Skeletal muscle tissue (tissue), 4 donors: Measurements from ENCODE around the gene RBM6. TPM values are rescaled to one million over a fixed set of nuclear protein-coding genes. Genes with fewer than 3 reads are reported as not detected.

Experiments used
- H3K27ac ChIP-seq: one replicate; pipeline ENCODE4 v1.7.0; 2013; ENCODE audit warnings: mild to moderate bottlenecking, low read depth, low read length, inconsistent platforms
- H3K27me3 ChIP-seq, 3 donors: one replicate each; pipeline ENCODE4 v1.7.0; 2013; ENCODE audit warnings: low read length in 3 of 3; ENCODE audit not compliant: control insufficient read depth in 3 of 3, insufficient read depth in 3 of 3
- H3K36me3 ChIP-seq, 3 donors: one replicate each; pipeline ENCODE4 v1.7.0; 2013; ENCODE audit warnings: low read length in 3 of 3; ENCODE audit not compliant: control insufficient read depth in 3 of 3, insufficient read depth in 3 of 3
- H3K4me1 ChIP-seq, 3 donors: one replicate each; pipeline ENCODE4 v1.7.0; 2013; ENCODE audit warnings: low read length in 3 of 3, mild to moderate bottlenecking in 3 of 3; ENCODE audit not compliant: control insufficient read depth in 3 of 3, insufficient read depth in 3 of 3
- H3K4me3 ChIP-seq, 3 donors: one replicate each; pipeline ENCODE4 v1.7.0; 2013; ENCODE audit warnings: low read length in 3 of 3
- H3K9ac ChIP-seq, 3 donors: one replicate each; pipeline ENCODE4 v1.7.0; 2013; ENCODE audit warnings: low read length in 3 of 3, mild to moderate bottlenecking in 3 of 3, moderate library complexity in 2 of 3, low read depth in 1 of 3
- H3K9me3 ChIP-seq, 3 donors: one replicate each; pipeline ENCODE4 v1.7.0; 2013; ENCODE audit warnings: low read length in 3 of 3; ENCODE audit not compliant: control insufficient read depth in 3 of 3
- total RNA-seq: library from RNA; depleted of rRNA; stranded (reverse); fragments of >200 nt; gene quantifications from one replicate; pipeline ENCODE4 v1.2.3, GENCODE V29; 2014
- donor health status: Osteomylitis.

RBM6 gene
- total RNA-seq, 1 donor from 2014 or later: 49.1 TPM

DNA sequence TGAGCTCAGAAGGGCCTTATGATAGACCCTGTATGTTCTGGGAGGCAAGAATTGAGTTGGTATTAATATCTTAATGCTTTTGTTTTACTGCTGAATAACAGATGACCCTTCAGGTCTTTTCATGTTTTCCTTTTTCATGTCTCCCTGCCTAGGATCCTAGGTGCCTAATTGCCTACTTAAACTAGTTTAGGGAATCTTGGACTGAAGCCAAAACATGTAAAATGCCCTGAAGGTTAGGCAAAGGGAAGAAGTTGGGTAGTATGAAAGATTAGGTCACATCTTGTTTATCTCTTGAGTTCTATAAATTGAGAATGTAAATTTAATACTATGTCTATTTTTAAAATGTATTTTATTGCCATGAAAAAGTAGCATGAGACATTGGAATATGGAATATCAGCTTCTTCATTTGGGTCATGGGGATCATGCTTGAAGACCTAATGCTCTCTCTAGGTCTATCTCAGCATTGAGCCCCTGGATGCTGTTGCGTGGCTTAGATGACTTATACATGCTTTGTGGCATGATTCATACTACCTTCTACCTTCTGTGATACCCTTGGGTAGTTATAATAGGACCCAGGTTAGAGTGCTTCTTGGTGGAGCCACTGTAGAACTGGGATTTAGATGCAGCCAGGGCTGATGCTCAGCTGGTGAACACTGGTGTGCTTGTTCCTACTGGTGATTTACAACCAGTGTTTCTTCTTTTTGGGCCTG, 26.4 kb downstream of the RBM6 start:
- H3K9me3 ChIP-seq: no peaks in the 10 kb centered on the region
- peaks cover 3 to 9% (median 4%) of the 10 kb centered on the region in 3 donors for H3K4me1 ChIP-seq
- peaks cover 4 to 9% (median 6%) of the 10 kb centered on the region in 3 donors for H3K36me3 ChIP-seq
- no peak overlapping the region for H3K27ac ChIP-seq
- H3K4me3 ChIP-seq: no peak overlapping the region
- H3K27me3 ChIP-seq: no peaks in the 10 kb centered on the region
- no peak overlapping the region for H3K9ac ChIP-seq

DNA sequence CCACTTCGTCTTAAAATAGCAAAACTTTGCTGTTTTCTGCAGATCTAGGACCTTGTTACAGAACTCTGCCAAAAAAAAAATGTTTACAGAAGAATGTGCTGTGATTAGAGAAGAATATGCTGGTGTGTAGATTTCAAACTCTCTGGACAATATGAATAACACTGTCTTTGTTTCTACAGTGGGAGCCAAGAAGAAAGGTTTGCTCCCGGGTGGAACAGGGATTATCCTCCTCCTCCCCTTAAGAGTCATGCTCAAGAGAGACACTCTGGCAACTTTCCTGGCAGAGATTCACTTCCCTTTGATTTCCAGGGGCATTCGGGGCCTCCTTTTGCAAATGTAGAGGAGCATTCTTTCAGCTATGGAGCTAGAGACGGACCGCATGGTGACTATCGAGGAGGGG, 27.3 kb downstream of the RBM6 start:
- Histone ChIP-seq H3K36me3 (peaks cover 4 to 14% (median 8%) of the 10 kb centered on the region in 3 donors), H3K27ac (no peak overlapping the region), H3K9ac (no peak overlapping the region), H3K27me3 (no peaks in the 10 kb centered on the region), H3K9me3 (no peaks in the 10 kb centered on the region), H3K4me3 (no peak overlapping the region), H3K4me1 (peaks cover 3 to 9% (median 4%) of the 10 kb centered on the region in 3 donors)

DNA sequence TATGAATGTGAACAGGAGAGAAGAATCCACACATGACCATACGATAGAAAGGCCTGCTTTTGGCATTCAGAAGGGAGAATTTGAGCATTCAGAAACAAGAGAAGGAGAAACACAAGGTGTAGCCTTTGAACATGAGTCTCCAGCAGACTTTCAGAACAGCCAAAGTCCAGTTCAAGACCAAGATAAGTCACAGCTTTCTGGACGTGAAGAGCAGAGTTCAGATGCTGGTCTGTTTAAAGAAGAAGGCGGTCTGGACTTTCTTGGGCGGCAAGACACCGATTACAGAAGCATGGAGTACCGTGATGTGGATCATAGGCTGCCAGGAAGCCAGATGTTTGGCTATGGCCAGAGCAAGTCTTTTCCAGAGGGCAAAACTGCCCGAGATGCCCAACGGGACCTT, 28.4 kb downstream of the RBM6 start:
- H3K36me3 ChIP-seq: peaks cover 13 to 23% (median 17%) of the 10 kb centered on the region in 3 donors
- no peaks in the 10 kb centered on the region for H3K9me3 ChIP-seq
- no peak overlapping the region for H3K9ac ChIP-seq
- no peak overlapping the region for H3K4me3 ChIP-seq
- H3K27ac ChIP-seq: no peak overlapping the region
- H3K4me1 ChIP-seq: peaks cover 3 to 9% (median 4%) of the 10 kb centered on the region in 3 donors
- H3K27me3 ChIP-seq: no peaks in the 10 kb centered on the region

DNA sequence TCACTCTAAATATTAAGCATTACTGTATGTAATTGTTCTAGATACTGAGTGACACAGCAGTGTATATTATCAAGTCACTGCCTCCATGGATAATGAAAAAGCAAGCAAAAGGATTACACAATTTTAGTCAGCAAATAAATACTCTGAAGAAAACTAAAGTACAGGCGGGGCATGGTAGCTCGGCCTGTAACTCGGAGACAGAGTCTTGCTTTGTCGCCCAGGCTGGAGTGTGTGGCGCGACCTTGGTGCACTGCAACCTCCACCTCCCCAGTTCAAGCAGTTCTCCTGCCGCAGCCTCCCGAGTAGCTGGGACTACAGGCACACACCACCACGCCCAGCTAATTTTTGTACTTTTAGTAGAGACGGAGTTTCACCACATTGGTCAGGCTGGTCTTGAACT, 32.7 kb downstream of the RBM6 start:
- Histone ChIP-seq H3K9ac (no peak overlapping the region), H3K9me3 (no peaks in the 10 kb centered on the region), H3K4me1 (no peaks in the 10 kb centered on the region), H3K27ac (no peak overlapping the region), H3K4me3 (no peak overlapping the region), H3K27me3 (no peaks in the 10 kb centered on the region), H3K36me3 (peaks cover 14 to 29% (median 18%) of the 10 kb centered on the region in 3 donors)

DNA sequence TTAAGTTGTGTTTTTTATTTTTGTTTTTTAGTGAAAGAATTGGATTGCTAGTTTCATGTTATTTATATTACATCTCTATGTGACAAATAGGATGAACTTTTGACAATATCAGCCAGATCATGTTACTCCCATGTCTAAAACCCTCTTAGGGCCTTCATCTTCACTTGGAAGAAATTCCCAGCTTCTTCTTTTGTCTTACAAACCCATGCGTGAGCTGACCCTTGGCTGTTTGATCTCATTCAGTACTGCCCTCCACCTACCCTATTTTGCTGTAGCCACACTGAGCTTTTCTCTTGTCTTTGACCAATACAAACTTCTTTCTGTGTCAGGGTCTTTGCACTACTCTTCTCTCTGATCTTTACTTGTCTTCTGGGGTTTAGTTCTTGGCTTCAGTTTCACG, 37.0 kb downstream of the RBM6 start:
- Histone ChIP-seq H3K4me3 (no peak overlapping the region), H3K9me3 (no peaks in the 10 kb centered on the region), H3K4me1 (no peaks in the 10 kb centered on the region), H3K36me3 (peaks cover 14 to 27% (median 16%) of the 10 kb centered on the region in 3 donors), H3K9ac (no peak overlapping the region), H3K27ac (no peak overlapping the region), H3K27me3 (no peaks in the 10 kb centered on the region)

DNA sequence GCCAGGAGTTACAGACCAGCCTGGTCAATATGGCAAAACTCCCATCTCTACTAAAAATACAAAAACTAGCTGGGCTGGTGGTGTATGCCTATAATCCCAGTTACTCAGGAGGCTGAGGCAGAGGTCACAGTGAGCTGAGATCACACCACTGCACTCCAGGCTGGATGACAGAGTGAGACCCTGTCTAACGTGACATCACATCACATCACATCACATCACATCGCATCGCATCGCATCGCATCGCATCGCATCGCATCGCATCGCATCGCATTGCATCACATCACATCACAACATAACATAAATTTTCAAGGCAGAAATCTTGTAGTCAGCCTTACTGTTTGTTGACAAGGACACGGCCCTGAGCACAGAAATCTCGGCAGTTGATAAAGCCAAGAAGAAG, 44.4 kb downstream of the RBM6 start:
- Histone ChIP-seq H3K9ac (no peak overlapping the region), H3K36me3 (peaks cover 0 to 11% (median 8%) of the 10 kb centered on the region in 3 donors), H3K27ac (no peak overlapping the region), H3K9me3 (no peaks in the 10 kb centered on the region), H3K4me1 (no peaks in the 10 kb centered on the region), H3K27me3 (no peaks in the 10 kb centered on the region), H3K4me3 (no peak overlapping the region)

DNA sequence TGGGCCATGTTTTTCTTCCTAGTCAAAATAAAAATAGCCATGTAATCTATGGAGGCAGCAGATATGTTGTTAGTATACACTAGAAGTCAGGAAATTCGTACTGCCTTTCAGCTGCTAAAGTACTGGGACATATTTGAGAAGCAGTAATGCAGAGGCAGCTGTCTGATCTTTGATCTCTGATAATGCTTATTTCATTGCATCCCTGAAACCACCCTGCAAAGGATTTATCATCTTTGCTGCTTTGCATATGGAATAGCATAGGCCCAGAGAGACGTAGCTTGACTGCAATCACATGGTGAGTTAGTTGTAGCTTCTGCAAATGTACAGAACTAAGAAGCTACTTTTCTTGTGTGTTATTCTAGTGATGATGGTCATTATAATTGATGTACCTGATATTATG, 52.4 kb downstream of the RBM6 start:
- Histone ChIP-seq H3K36me3 (peaks cover 0 to 9% (median 9%) of the 10 kb centered on the region in 3 donors), H3K9ac (no peak overlapping the region), H3K27me3 (no peaks in the 10 kb centered on the region), H3K4me3 (no peak overlapping the region), H3K9me3 (no peaks in the 10 kb centered on the region), H3K27ac (no peak overlapping the region), H3K4me1 (no peaks in the 10 kb centered on the region)

DNA sequence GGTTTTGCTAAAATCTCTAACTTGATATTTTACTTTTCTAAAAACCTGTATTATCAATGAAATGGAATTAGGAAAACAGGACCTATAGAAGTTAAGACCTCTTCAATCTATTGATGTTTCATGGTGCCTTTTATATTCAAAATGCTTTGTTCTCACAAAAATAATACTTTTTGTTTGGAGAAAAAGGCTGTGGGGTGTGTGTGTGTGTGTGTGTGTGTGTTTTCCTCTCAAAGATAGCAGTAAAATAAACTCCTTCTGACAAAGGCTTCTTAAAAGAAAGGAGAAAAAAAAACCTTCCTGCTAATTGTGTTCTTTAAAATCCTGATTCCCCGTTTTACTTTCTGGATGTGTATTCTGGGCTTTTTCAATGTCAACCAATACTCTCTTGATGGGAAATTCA, 54.5 kb downstream of the RBM6 start:
- no peaks in the 10 kb centered on the region for H3K4me1 ChIP-seq
- H3K36me3 ChIP-seq: peaks cover 0 to 6% (median 3%) of the 10 kb centered on the region in 3 donors

DNA sequence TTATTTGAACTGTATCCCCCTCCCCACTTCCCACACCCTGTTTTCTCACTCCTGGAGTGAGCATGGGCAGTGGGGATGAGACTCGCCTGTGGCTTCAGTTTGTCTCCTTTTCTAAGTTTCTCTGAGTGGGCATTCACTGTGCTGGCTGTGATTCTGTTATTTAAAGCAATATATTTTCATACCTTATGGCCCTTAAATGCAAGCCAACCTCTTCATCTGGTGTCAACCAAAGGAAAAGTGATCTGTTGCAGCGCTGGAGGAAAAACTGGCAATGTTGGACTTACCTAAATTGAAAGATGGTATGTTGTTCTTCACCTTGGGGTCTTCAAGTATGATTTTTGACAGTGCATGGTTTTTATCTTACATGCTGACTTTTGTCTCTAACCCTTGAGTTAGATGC, 56.1 kb downstream of the RBM6 start:
- Histone ChIP-seq H3K9me3 (no peaks in the 10 kb centered on the region), H3K36me3 (peaks cover 0 to 3% (median 2%) of the 10 kb centered on the region in 3 donors), H3K27ac (no peak overlapping the region), H3K27me3 (no peaks in the 10 kb centered on the region), H3K4me1 (no peaks in the 10 kb centered on the region), H3K4me3 (no peak overlapping the region), H3K9ac (no peak overlapping the region)

More for the DNA sequence above, 54.5 kb downstream of the RBM6 start:
- no peak overlapping the region for H3K9ac ChIP-seq
- no peak overlapping the region for H3K27ac ChIP-seq
- H3K27me3 ChIP-seq: no peaks in the 10 kb centered on the region
- H3K4me3 ChIP-seq: no peak overlapping the region
- H3K9me3 ChIP-seq: no peaks in the 10 kb centered on the region

DNA sequence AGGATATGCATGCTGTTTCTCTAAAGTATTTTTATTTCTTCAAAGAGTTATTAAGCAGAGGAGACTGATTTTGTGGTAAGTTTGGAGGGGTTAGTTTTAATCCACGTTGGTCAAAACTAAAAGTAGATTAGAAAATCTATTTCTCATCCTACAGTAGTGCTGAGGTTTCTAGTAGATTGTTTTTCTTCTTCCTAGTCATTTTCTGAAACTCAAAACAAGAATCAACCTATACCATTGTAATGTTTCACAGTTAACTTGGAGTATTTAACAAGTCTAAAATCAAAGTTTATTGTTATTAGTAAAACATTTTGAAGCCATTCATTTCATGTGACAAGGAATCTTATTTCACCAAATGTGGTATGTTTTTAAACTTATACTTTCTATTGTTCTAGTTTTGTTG, 57.9 kb downstream of the RBM6 start:
- no peak overlapping the region for H3K4me3 ChIP-seq
- no peaks in the 10 kb centered on the region for H3K27me3 ChIP-seq
- peaks cover 0 to 3% (median 2%) of the 10 kb centered on the region in 3 donors for H3K36me3 ChIP-seq
- no peaks in the 10 kb centered on the region for H3K4me1 ChIP-seq
- no peak overlapping the region for H3K9ac ChIP-seq
- no peak overlapping the region for H3K27ac ChIP-seq
- H3K9me3 ChIP-seq: no peaks in the 10 kb centered on the region
